ENCODE results near the gene APIP.

APIP gene

DNA sequence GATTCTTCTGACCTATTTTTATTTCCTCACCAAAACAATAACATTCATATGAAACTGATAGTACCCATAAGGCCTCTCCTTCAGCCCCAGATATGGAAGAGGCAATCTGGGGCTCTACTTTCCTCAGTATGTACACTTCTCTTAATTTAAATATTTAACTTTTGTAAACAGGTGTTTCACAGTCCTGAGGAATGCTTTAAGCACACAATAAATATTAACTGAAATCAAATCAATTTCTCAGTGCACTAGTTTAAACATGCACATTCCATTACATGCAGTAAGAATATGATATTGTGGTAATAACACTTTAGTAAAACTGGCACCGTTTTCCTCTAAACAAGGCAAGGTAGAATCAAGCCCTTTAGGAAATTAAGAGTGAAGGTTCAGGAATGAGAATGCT is 28.9 kb downstream of the APIP start:
- no peak for DNase-seq (ENCODE audit: low read depth in 2 of 2)

DNA sequence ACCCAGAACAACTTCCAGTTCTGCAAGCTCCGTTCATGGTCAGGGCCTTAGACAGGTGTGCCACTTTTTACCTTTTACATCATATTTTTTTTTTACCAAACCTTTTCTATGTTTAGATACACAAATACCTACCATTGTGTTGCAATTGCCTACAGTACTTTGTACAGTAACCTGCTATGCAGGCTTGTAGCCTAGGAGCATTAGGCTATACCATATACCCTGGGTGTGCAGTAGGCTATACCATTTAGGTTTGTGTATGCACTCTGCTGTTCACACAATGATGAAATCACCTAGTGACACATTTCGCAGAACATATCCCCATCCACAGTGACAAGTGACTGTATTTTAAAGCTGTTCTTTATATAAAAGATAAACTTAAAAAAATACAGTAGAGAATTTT is 29.6 kb downstream of the APIP start:
- DNase-seq (ENCODE audit: low read depth in 2 of 2) = no peak

DNA sequence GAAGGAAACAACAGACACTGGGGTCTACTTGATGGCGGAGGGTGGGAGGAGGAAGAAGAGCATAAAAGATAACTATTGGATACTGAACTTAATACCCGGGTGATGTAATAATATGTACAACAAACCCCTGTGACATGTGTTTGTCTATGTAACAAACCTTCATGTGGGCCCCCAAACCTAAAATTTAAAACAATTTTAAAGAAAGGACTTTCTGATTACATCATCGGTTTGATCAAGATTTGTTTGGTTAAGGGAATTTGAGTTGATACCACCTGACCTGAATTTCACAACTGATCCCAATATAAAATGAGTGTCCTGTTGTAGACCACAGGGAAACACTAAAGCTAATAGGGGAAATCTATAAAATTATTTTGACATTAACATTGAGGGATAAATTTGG is 34.3 kb downstream of the APIP start:
- no peak for DNase-seq (ENCODE audit: low read depth in 2 of 2)

DNA sequence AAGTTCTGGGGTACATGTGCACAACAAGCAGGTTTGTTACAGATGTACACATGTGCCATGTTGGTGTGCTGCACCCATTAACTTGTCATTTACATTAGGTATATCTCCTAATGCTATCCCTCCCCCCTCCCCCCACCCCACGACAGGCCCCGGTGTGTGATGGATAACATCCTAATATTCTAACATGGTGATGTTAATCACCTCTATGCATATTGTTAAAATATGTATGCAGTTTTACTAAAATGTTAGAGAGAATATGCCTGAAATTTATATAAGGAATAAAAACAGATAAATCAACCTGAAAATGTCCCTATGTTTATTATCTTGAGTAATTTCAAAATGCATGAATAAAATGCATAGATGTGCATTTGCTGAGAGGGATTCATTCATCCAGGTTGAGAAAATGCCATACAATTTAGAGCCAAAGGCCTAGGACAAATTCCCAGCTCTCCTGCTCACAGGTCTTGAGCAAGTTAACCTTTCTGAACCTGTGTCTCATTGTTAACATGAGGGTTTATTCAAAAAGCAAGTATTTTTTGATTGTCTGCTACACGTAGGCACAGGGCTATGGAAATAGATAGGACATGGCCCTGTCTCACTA is 38.7 kb downstream of the APIP start:
- DNase-seq (ENCODE audit: low read depth in 2 of 2) = no peak

DNA sequence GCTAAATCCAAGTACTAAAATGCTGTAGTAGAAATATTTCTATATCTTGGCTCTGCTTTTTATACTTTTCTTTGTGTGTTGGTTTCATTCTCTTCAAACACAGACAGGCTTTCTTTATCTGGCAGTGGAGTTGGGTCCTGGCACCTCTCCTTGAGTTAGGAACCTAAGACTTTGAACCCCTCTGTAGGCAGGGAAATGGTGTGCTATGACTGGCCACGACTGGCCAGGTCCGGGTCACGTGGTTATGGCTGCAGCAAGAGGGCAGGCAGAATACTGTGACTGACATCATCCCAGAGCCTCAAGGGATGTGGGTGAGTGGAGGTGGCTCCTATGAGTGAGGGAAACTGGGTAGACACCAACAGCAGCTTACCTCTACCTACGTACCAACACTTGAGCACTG is 42.0 kb downstream of the APIP start:
- no peak for DNase-seq (ENCODE audit: low read depth in 2 of 2)

DNA sequence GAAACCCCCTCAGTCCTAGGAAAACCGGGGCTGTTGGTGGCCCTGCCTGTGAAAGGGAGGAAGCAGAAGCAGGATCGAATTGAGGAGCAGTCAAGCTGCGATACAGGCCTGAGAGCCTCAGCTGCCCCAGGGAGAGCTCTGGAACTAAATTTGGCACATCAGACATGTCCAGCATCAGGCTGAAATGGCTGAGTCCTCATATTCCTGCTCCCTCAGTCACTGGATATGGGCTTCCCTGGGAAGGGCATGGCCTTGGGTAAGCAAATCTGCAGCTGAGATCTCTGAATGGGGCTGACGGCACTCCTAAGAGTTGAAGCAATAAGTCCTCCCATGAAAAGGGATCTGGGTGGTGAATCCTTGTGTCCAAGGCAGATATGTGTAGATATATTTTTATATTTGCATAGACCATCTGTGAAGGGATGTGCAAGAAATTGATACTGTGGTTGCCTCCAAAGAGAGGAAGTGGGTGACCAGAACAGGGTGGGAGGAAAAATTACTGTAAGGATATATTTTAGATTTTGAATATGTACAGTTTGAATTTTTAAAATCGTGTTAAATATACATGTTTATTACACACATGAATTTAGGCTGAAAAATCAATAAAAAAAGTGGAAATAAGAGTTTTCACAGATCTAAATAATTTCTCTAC is 45.5 kb downstream of the APIP start:
- DNase-seq (ENCODE audit: low read depth in 2 of 2) = no peak

DNA sequence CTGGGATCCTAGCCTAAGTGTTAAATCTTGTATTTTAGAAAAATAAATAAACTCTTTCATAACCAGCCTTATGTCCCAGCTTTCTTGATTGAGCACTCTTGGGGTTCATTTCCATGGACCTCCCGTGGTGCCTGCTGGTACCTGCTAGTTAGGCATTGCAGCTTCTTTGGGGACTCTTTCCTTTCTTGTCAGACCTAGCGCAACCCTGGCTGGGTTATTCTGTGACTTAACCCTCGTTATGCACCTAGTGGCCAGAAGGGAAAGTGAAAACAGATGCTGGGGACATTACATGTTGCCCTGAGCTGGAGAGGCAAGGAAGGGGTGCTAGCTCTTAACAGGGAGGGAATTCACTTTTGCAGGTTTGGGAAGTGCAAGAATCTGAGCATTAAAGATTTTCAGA is 46.8 kb downstream of the APIP start:
- no peak for DNase-seq (ENCODE audit: low read depth in 2 of 2)

DNA sequence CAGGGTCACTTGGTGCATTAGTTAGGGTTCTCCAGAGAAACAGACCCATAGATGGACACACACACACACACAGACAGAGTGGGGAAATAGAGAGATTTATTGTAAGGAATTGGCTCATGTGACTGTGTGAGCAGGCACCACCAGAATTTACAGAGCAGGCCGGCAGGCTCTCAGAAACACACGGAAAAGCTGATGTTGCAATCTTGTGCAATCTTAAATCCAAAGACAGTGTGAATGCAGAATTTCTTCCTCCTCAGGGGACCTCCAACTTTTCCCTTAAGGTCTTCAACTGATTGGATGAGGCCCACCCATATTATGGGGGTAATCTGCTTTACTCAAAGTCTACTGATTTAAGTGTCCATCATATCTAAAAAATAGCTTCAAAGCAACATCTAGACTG is 49.8 kb downstream of the APIP start:
- no peak for DNase-seq (ENCODE audit: low read depth in 2 of 2)

DNA sequence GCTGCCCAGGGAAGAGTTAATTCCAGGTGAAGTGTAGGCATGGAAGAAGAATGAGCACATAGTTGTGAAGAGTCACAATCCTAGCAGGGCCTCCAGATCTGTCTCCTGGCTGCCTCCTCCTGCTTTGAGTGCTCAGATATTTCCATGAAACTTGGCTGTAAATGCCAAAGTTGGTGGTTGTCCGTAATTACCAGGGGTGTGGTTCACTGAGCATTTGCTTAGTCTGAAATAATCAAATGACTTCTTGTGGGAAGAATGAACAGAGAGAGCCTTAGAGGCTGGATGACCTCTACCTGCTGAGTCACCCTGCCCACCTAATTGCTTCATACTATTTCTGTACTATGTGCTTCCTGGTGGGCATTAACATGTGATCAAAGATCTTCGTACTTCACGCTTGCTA is 50.9 kb downstream of the APIP start:
- DNase-seq (ENCODE audit: low read depth in 2 of 2) = no peak

DNA sequence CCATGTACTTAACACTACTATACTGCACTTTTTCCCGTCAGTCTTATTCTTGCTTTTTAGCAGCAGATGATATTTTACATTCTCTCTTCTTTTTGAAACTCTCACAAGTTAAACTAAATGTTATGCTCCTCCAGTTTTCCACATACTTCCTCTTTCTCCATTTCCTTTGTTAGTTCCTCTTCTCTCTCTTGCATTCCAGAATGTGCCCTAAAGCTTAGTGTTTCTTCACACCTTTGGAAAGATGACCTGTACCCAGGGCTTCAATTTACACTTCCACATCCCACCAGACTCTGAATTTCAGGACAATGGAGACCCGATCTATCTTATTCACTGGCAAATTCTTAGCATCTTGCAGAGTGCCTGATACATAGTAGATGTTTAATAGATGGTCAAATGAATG is 51.8 kb downstream of the APIP start:
- no peak for DNase-seq (ENCODE audit: low read depth in 2 of 2)

DNA sequence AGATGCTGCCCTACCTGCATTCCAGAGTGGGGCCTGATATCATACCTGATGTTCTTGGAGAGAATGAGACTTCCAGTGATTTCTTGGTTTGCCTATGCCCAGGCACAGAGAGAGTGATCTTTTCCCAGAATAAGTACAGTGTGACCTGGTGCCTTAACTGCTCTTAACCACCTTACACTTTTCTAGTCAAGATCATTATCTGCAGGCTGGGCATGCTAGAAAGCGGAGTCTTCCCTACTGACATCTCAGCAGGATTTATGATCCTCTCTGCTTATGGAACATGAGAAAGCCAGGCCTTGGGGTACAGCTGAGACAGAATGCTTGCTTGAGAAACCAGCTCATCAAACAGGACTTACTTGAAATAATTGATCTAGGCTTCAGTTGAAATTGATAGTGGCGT is 53.1 kb downstream of the APIP start:
- DNase-seq (ENCODE audit: low read depth in 2 of 2) = no peak

DNA sequence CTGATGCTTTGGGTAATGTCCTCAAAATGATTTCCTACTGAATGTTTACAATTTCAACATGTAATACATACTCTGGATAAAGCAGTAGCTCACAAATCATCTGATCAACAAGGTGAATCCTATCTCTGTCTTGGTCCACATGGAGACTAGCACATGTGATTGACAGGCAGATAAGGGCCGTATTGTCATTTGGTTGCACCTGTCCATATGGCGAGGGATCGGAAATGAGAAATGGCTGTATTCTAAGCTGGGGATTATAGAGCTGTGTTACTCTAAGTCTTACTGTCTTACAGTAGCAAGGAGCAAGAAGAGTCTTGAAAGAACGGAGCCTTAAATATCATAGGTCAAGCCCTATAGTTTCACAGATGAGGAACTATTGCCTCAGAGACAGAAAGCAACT is 55.7 kb downstream of the APIP start:
- DNase-seq (ENCODE audit: low read depth in 2 of 2) = no peak

DNA sequence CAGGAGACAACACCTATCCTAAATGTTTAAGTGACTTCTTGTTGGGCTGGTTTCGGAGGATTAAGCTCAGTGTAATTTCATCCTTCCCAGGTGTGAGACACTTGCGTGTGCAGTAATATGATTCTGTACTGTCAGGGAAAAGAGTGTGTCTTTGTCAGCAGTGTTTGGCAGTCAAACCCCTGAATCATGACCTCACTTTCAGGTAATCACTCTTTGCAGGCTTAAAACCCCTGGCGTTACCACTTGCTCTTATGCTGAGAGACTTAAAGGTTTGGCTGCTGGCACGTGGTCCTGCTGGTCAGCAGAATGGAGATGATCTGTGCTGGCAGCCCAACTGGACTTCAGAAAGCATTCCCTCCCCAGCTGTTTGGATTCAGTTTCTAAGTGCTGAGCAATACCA is 56.1 kb downstream of the APIP start:
- no peak for DNase-seq (ENCODE audit: low read depth in 2 of 2)

DNA sequence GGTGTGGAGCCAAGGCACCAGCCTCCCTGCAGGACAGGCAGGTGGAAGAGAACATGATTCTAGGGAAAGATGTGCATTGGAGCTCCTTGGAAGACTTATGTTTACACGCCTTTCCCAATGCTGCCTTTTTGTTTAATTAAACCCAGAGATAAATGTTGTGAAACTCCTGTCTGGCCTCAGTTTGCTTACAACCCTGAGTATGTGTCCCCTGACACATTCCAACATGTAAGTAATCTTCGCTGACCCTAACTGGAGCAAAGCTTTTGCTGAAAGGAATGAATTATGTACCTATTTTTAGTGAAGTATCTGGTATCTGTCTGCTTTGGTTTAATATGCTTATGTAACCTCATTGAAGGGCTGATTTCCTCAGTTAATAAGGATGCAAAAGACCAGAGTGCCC is 56.7 kb downstream of the APIP start:
- DNase-seq (ENCODE audit: low read depth in 2 of 2) = no peak

DNA sequence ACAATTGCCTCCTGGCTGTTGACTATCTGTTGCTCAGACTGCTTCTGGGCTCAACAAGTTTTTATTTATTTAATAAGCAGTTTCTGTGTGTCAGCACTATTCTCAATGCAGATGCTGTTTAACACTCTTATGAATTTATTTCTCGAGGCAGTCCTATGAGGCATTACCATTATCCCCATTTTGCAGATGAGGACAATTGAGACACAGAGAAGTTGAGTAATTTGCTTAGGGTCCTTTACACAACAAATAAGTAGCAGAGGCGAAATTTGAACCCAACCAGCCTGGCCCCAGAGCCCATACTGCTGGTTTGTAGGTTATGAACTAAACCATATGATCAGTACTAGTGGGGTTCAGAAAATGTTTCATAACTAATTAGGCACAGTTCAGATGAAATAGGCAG is 58.7 kb downstream of the APIP start:
- DNase-seq (ENCODE audit: low read depth in 2 of 2) = no peak

DNA sequence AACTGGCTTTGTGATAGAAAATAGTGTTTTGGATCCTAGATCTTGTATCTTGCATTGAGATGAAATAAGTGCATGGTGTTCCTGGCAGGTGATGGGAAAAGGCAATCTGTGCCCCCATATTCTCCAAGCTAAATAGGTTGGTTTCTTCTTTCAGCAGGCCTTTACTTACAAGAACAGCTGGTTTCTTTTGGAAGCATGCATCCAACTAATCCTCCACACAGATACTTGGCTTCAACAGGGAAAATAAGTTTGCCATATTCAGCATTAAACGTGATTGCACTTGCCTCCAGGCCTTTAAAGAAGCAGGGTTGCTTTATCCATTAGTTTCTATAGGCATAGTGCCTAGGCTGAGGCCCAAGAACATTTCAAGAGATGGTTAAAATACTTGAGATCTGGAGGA is 59.9 kb downstream of the APIP start:
- DNase-seq (ENCODE audit: low read depth in 2 of 2) = no peak

DNA sequence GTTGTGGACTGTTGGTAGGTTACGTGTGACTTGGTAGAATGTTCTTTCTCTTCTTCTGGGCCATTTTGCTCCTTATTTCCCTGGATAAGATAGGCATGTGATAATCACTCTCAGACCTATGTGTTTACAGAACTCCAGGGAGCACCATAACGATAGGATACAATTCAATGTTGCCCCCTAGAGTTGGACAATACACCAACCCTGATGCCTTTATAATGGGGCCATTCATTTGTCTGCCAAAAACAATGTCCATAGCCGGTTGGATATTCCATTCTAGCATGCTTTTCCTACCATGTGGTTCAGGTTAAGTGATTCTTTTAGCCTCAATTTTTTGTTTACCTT is 60.5 kb downstream of the APIP start:
- no peak for DNase-seq (ENCODE audit: low read depth in 2 of 2)

DNA sequence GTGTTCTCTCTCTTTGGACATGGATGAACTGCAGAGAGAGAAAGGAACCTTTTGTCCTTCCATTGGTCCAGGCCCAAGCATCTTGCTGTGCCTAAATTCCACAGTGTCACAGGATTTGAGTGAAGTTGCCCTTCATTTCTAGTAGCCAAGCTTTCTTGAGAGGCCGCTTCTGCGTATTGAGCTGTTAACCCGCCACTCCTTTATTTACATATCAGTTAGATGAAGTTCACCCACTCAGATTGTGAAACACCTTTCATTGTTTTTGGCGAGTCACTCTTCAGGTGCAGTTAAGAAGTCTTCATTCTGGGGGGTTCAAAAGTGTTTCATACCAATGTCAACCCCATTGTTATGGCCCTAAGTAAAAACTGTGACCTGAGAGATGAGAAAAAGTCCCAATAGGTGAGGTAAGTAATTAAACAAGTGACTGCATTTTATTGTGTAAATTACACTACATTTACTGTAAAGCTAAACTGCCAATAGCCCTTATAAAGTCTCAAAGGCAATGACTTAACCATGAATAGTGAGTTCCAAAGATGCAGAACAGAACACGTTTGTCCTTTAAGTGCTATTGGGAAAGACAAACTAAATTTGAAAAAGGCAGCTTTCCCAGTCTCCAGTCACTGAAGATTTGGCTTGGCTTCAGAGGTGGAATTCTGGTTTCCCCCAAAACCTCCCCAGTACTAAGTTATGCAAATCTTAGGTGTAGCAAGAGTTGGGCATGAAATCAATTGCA is 61.0 kb downstream of the APIP start:
- DNase-seq (ENCODE audit: low read depth in 2 of 2) = no peak

DNA sequence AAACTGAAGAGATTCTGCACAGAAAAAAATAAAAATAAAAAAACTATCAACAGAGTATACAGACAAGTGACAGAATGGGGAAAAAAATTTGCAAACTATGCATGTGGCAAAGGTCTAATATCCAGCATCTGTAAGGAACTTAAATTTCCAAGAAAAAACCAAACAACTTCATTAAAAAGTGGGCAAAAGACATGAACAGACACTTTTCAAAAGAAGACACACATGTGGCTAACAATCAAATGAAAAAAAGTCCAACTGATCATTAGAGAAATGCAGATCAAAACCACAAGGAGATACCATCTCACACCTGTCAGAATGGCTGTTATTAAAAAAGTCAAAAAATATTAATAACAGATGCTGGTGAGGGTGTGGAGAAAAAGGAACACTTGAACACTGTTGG is 64.3 kb downstream of the APIP start:
- DNase-seq (ENCODE audit: low read depth in 2 of 2) = no peak

DNA sequence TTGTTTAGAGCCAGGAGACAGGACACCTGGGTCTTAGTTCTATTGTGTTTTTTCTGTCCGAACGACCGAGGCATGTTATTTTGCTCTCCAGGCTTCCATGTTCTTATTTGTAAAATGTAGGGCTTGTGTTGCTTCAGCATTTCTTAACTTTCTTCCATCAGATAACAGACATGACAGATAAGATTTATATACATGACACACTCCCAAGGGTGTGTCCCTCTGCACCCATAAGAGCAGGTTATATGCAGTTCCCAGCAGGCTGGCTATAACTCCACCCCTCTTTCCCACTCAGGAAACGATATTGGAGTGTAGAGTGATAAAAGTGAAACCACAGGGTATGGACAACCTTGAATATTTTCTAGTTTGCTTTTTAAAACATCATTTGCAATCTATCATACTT is 65.8 kb downstream of the APIP start:
- DNase-seq (ENCODE audit: low read depth in 2 of 2) = no peak

DNA sequence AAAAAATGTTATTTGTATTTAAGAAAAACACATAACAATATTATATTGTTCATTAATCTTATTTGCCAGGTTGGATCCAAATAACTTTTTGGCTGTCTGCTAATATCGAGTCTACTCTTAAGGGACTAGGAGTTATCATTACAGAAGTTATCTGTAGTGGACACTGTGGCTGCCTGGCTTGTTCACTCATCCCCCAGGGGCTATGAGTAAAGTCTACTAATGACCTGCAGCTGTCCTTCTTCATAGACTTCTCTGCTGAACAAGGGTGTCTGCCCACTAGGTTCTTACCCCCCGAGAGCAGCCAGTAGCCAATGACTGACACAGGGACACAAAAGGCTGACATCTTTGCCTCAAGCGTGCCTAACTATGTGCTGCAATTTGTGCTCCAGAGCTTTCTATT is 69.7 kb downstream of the APIP start:
- no peak for DNase-seq (ENCODE audit: low read depth in 2 of 2)

DNA sequence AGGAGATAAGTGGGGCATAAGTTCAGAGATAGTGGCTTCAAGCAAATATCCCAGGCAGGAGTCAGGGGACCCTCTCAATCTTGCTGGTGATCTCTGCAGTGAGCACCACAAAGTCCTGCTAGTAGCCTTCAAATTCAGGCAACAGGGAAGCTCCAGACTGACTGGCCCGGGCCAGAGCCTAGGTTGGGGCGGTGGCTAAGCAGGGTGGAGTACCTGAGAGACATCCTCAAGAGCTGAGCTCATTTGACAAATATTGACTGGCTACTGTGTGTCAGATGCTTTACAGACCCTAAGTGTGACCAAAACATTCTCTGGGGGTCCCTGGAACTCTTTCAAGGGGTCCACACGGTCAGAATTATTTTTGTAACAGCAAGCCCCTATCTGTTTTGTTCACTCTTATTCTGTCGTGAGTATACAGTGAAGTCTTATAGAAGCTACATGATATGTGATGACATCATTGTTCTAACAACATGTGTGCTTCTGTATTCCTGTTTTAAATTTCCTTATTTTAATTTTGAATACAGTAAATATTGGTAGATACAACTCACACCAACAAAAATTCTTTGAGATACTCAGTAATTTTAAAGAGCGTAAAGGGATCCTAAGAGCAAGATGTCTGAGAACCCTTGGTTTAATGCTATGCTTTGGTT is 71.6 kb downstream of the APIP start:
- DNase-seq (ENCODE audit: low read depth in 2 of 2) = no peak

DNA sequence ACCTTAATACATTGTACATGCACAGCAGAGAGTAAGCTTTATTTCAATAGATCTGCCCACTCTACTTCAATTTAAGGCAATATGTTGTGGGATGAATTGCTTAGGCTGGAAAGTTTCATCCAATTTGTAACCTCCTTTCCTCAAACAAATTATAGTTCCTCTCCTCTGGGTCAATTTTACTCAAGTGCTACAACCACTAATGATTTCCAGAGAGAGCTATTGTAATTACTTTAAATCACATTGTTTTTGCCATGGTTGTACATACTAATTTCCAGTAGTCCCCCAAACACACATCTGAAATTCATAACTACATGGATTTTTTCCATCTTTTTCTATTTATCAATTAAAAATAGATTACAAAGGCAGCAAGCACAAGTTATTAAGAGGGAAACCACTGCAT is 72.9 kb downstream of the APIP start:
- no peak for DNase-seq (ENCODE audit: low read depth in 2 of 2)
